ENCODE measurements around the gene PAM. TPM values are rescaled to one million over a fixed set of nuclear protein-coding genes. Genes with fewer than 3 reads are reported as not detected.

Gene PAM
- total RNA-seq, 1 donor from 2014 or later = 200 TPM

DNA sequence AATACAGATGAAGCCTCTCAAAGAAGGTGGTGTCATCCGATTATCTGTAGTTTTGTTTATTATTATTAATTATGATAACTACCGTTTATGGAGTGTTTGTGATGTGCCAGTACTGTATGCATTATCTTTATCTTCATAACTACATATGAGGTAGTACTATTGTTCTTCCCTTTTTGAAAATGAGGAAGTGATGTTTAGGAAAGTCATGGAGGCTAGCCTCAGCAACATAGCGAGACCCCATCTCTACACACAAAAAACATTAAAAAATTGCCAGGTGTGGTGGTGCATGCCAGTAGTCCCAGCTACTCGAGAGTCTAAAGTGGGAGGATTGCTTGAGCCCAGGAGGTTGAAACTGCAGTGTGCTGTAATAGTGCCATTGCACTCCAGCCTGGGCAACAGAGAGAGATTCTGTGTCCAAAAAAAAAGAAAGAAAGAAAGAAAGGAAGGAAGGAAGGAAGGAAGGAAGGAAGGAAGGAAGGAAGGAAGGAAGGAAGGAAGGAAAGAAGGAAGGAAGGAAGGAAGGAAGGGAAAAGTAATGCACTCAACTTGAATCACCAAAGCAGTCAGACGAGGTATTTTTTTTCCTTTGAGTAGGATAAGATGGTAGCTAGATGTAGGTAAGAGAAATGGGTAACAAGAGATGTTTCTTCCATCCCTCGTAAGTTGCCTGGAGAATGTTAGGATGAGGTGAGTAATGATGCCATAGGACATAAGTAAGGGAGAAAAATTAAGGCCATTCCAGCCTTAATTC lies 47.8 kb downstream of the PAM start:
- no peak for DNase-seq (ENCODE audit: low read depth)
- H3K4me3 ChIP-seq (ENCODE audit: low read depth, low read length) = no peak overlapping the region
- TF ChIP-seq, protein P1, sequence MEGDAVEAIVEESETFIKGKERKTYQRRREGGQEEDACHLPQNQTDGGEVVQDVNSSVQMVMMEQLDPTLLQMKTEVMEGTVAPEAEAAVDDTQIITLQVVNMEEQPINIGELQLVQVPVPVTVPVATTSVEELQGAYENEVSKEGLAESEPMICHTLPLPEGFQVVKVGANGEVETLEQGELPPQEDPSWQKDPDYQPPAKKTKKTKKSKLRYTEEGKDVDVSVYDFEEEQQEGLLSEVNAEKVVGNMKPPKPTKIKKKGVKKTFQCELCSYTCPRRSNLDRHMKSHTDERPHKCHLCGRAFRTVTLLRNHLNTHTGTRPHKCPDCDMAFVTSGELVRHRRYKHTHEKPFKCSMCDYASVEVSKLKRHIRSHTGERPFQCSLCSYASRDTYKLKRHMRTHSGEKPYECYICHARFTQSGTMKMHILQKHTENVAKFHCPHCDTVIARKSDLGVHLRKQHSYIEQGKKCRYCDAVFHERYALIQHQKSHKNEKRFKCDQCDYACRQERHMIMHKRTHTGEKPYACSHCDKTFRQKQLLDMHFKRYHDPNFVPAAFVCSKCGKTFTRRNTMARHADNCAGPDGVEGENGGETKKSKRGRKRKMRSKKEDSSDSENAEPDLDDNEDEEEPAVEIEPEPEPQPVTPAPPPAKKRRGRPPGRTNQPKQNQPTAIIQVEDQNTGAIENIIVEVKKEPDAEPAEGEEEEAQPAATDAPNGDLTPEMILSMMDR (conservative IDR thresholded peaks at IDR 0.05; ENCODE audit: low read depth, low read length) = no peak

GRCh38 chr5:102807878-102808502 lies 52.9 kb downstream of the PAM start:
- DNase-seq (ENCODE audit: low read depth) = peak; percentile 37
- H3K4me3 ChIP-seq (ENCODE audit: low read depth, low read length) = no peak overlapping the region
- TF ChIP-seq, protein P1 (conservative IDR thresholded peaks at IDR 0.05; ENCODE audit: low read depth, low read length) = no peak

DNA sequence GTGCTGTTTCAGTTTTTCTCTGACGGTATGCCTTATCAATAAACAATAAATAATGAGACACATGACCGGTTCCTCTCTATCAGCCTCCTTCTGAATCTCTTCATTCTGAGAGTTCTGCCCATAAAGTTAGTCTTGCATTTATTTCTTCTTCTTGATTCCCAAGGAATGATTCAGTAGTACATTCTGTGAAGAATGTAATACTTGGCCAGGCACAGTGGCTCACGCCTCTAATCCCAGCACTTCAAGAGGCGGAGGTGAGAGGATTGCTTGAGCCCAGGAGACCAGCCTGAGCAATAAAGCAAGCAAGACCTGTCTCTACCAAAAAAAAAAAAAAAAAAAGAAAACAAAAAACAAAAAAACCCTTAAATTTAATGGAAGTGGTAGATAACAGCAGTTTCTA lies 53.9 kb downstream of the PAM start:
- TF ChIP-seq, protein P1 (conservative IDR thresholded peaks at IDR 0.05; ENCODE audit: low read depth, low read length) = no peak
- DNase-seq (ENCODE audit: low read depth) = peak; percentile 59
- peak overlapping the region; percentile 9 for H3K4me3 ChIP-seq (ENCODE audit: low read depth, low read length)

- TF ChIP-seq, protein P1 (conservative IDR thresholded peaks at IDR 0.05; ENCODE audit: low read depth, low read length) = no peak
- no peak overlapping the region for H3K4me3 ChIP-seq (ENCODE audit: low read depth, low read length)
- no peak for DNase-seq (ENCODE audit: low read depth)
Observed at GRCh38 chr5:102811972-102812371, 56.9 kb downstream of the PAM start.

DNA sequence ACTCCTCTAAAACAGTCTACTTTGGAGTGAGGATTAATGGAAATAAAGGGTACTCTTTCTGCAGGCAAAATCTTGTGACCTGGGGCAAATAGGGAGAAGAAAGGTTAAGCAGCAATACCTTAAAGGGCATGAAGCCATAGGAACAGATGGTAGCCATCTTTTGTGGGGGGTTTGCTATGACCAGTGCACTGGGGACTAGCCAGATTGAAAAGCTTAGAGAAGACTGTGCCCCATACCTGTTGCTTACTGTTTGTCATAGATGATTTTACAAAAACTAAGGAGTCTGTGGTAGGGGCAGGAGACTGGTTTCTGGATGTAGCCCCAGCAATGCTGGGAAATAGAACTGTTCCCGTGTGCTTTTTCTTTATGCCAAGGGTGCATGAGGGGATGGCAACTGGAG lies 58.6 kb downstream of the PAM start:
- DNase-seq (ENCODE audit: low read depth) = no peak
- H3K4me3 ChIP-seq (ENCODE audit: low read depth, low read length) = no peak overlapping the region
- TF ChIP-seq, protein P1 (conservative IDR thresholded peaks at IDR 0.05; ENCODE audit: low read depth, low read length) = no peak

- TF ChIP-seq, protein P1 (conservative IDR thresholded peaks at IDR 0.05; ENCODE audit: low read depth, low read length) = no peak
- no peak overlapping the region for H3K4me3 ChIP-seq (ENCODE audit: low read depth, low read length)
- no peak for DNase-seq (ENCODE audit: low read depth)
Observed at GRCh38 chr5:102815084-102815483, 60.0 kb downstream of the PAM start.
